CD14-positive monocyte (primary cell): ENCODE data around the gene DDX17. TPM values are rescaled to one million over a fixed set of nuclear protein-coding genes. Genes with fewer than 3 reads are reported as not detected.
A peak's percentile ranks its signal among the peaks of the same experiment; 100 is the strongest.

Experiments used
- DNase-seq, 3 donors: peaks; one replicate each; pipeline ENCODE4 v3.0.0-alpha.2; 2011 to 2022
- H2AFZ ChIP-seq: 2 replicates; pipeline ENCODE4 v1.6.0; 2012; ENCODE audit warnings: mild to moderate bottlenecking, low read depth, low read length, inconsistent platforms; ENCODE audit not compliant: insufficient read depth, poor library complexity, severe bottlenecking
- H3K27ac ChIP-seq, 2 donors: 1 replicate in 1 of 2; 2 replicates in 1 of 2; pipeline ENCODE4 v1.5.1; 2012 to 2013; ENCODE audit warnings: low read length in 2 of 2, control low read depth in 1 of 2, inconsistent platforms in 1 of 2, low read depth in 1 of 2, mild to moderate bottlenecking in 1 of 2
- H3K27me3 ChIP-seq, 2 donors: one replicate each; pipeline versions ENCODE4 v1.6.0 to v1.6.1; 2011 to 2013; ENCODE audit warnings: low read length in 2 of 2; ENCODE audit not compliant: control insufficient read depth in 2 of 2, insufficient read depth in 2 of 2
- H3K36me3 ChIP-seq, 2 donors: replicated peaks in 1 of 2; 1 replicate in 1 of 2; 2 replicates in 1 of 2; pipeline versions ENCODE4 v1.5.1 to v1.6.1; 2012 to 2013; ENCODE audit warnings: low read length in 2 of 2, control low read depth in 1 of 2, inconsistent platforms in 1 of 2, mild to moderate bottlenecking in 1 of 2; ENCODE audit not compliant: insufficient read depth in 2 of 2, control insufficient read depth in 1 of 2
- H3K4me1 ChIP-seq, 2 donors: 1 replicate in 1 of 2; 2 replicates in 1 of 2; pipeline versions ENCODE4 v1.5.1 to v1.6.1; 2012 to 2013; ENCODE audit warnings: low read length in 2 of 2, control low read depth in 1 of 2, inconsistent platforms in 1 of 2, mild to moderate bottlenecking in 1 of 2, moderate library complexity in 1 of 2; ENCODE audit not compliant: insufficient read depth in 2 of 2, control insufficient read depth in 1 of 2
- H3K4me2 ChIP-seq: replicated peaks from 2 replicates; pipeline ENCODE3; 2012; ENCODE audit warnings: low read length, moderate library complexity, mild to moderate bottlenecking; ENCODE audit not compliant: poor library complexity, severe bottlenecking; ENCODE audit errors: extremely low read depth
- H3K4me3 ChIP-seq, 3 experiments: fragments of 200-600 bp in 1 of 3; sonication (generic) in 1 of 3; replicated peaks in 1 of 3; 1 replicate in 2 of 3; 2 replicates in 1 of 3; pipeline ENCODE4 v1.5.1; 2011 to 2013; ENCODE audit warnings: low read length in 3 of 3, mild to moderate bottlenecking in 3 of 3, control low read depth in 2 of 3, low read depth in 2 of 3, inconsistent platforms in 1 of 3, moderate library complexity in 1 of 3
- H3K79me2 ChIP-seq: 2 replicates; pipeline ENCODE4 v1.6.0; 2012; ENCODE audit warnings: mild to moderate bottlenecking, control low read depth, inconsistent platforms, low read length, moderate library complexity; ENCODE audit not compliant: insufficient read depth
- H3K9ac ChIP-seq: 2 replicates; pipeline ENCODE4 v1.6.0; 2017; ENCODE audit warnings: low read length, mild to moderate bottlenecking; ENCODE audit not compliant: insufficient read depth, poor library complexity, severe bottlenecking
- H3K9me3 ChIP-seq, 2 donors: replicated peaks in 1 of 2; 1 replicate in 1 of 2; 2 replicates in 1 of 2; pipeline versions ENCODE4 v1.5.1 to v1.6.1; 2012 to 2013; ENCODE audit warnings: low read length in 2 of 2, control low read depth in 1 of 2; ENCODE audit not compliant: control insufficient read depth in 1 of 2, insufficient read depth in 1 of 2
- H4K20me1 ChIP-seq: 2 replicates; pipeline ENCODE4 v1.6.0; 2012; ENCODE audit warnings: mild to moderate bottlenecking, low read length, control low read depth, moderate library complexity; ENCODE audit not compliant: insufficient read depth
- H3K27ac Mint-ChIP-seq, 7 donors: one replicate each; pipeline ENCODE4 v1.8.0; 2020; ENCODE audit warnings: mild to moderate bottlenecking in 7 of 7, mixed read lengths in 7 of 7, moderate library complexity in 6 of 7, inconsistent platforms in 2 of 7
- H3K27me3 Mint-ChIP-seq, 3 donors: one replicate each; pipeline ENCODE4 v1.8.0; 2021 to 2022; ENCODE audit warnings: low read depth in 3 of 3, mild to moderate bottlenecking in 3 of 3, mixed read lengths in 3 of 3, moderate library complexity in 3 of 3, inconsistent platforms in 1 of 3
- H3K36me3 Mint-ChIP-seq, 2 donors: one replicate each; pipeline ENCODE4 v1.8.0; 2020; ENCODE audit warnings: mixed read lengths in 2 of 2, inconsistent platforms in 1 of 2, mild to moderate bottlenecking in 1 of 2
- H3K4me1 Mint-ChIP-seq: one replicate; pipeline ENCODE4 v1.8.0; 2020; ENCODE audit warnings: mild to moderate bottlenecking, mixed read lengths
- H3K4me3 Mint-ChIP-seq, 2 donors: one replicate each; pipeline ENCODE4 v1.8.0; 2020; ENCODE audit warnings: mild to moderate bottlenecking in 2 of 2, mixed read lengths in 2 of 2, moderate library complexity in 1 of 2
- H3K9me3 Mint-ChIP-seq, 7 donors: one replicate each; pipeline ENCODE4 v1.8.0; 2020 to 2022; ENCODE audit warnings: mixed read lengths in 7 of 7, mild to moderate bottlenecking in 6 of 7, moderate library complexity in 6 of 7, inconsistent platforms in 2 of 7
- CTCF ChIP-seq: fragments of 200-600 bp; IDR thresholded peaks from one replicate; pipeline ENCODE4 v1.8.0; 2022; ENCODE audit warnings: antibody characterized with exemption, mild to moderate bottlenecking
- WGBS: methylation state at CpG from one replicate; pipeline ENCODE4 v1.1.5; 2013; ENCODE audit warnings: missing lambda C conversion rate; ENCODE audit not compliant: insufficient coverage; 5-methylcytosine and 5-hydroxymethylcytosine counted together
- intact Hi-C, 2 donors: fragments of 100-400 bp; cut with micrococcal nuclease; formaldehyde crosslinking; loops; one replicate each; pipeline versions ENCODE4 v1.15.0 to v1.15.1; 2023
- polyA plus RNA-seq, 3 donors: library from polyadenylated mRNA; depleted of rRNA in 1 of 3; unstranded in 2 of 3; stranded (reverse) in 1 of 3; fragments of 300-500 nt in 2 of 3; fragments of >200 nt in 1 of 3; fragmentation: Illumina TruSeq in 2 of 3; gene quantifications; 1 replicate in 2 of 3; 2 replicates in 1 of 3; pipeline ENCODE4 v1.2.3, GENCODE V29; 2012 to 2021

The DDX17 gene
- polyA plus RNA-seq, 3 donors: 31.4 to 434 (median 36.3) TPM

- no peak overlapping the region for H3K4me3 Mint-ChIP-seq
- no peak for TF ChIP-seq CTCF
These were observed 60.0 kb downstream of the DDX17 start for GRCh38 chr22:38446018-38446601.

GRCh38 chr22:38444783-38445182 is 61.3 kb downstream of the DDX17 start:
- no peak for DNase-seq
- WGBS: 94% methylated on average over 9 of the region's 10 CpGs
- H3K9me3 ChIP-seq: no peaks in the 10 kb centered on the region
- no peaks in the 10 kb centered on the region for H3K4me1 ChIP-seq
- TF ChIP-seq CTCF: no peak
- H3K27ac ChIP-seq: no peak overlapping the region
- Mint-ChIP-seq H3K27ac (no peak overlapping the region), H3K9me3 (no peaks in the 10 kb centered on the region), H3K4me1 (no peaks in the 10 kb centered on the region), H3K36me3 (no peaks in the 10 kb centered on the region), H3K27me3 (peaks cover 19 to 52% (median 41%) of the 10 kb centered on the region in 3 donors), H3K4me3 (peak overlapping the region in 1 of 2 donors; percentile 17)
- H3K79me2 ChIP-seq: no peaks in the 10 kb centered on the region
- H3K9ac ChIP-seq: no peak overlapping the region
- no peak overlapping the region for H3K4me3 ChIP-seq
- no peaks in the 10 kb centered on the region for H4K20me1 ChIP-seq
- no peaks in the 10 kb centered on the region for H3K36me3 ChIP-seq
- H3K27me3 ChIP-seq: peaks cover 0 to 12% of the 10 kb centered on the region in 2 donors
- H3K4me2 ChIP-seq: no peak overlapping the region
- intact Hi-C loops: no loop called here
- H2AFZ ChIP-seq: no peak overlapping the region

More at GRCh38 chr22:38446018-38446601, 60.0 kb downstream of the DDX17 start:
- H3K36me3 Mint-ChIP-seq: no peaks in the 10 kb centered on the region
- Histone ChIP-seq H2AFZ (no peak overlapping the region), H3K27ac (no peak overlapping the region), H3K9ac (no peak overlapping the region), H3K4me3 (no peak overlapping the region), H4K20me1 (no peaks in the 10 kb centered on the region), H3K9me3 (no peaks in the 10 kb centered on the region), H3K79me2 (no peaks in the 10 kb centered on the region), H3K27me3 (peaks cover 0 to 23% of the 10 kb centered on the region in 2 donors), H3K36me3 (no peaks in the 10 kb centered on the region), H3K4me1 (no peaks in the 10 kb centered on the region), H3K4me2 (no peak overlapping the region)
- intact Hi-C loops: no loop called here
- peaks cover 24 to 55% (median 48%) of the 10 kb centered on the region in 3 donors for H3K27me3 Mint-ChIP-seq
- 95% methylated on average over 4 of the region's 9 CpGs for WGBS
- no peak overlapping the region for H3K27ac Mint-ChIP-seq
- no peaks in the 10 kb centered on the region for H3K9me3 Mint-ChIP-seq
- H3K4me1 Mint-ChIP-seq: no peaks in the 10 kb centered on the region
- DNase-seq: no peak
